Tongue (tissue), 2 donors: Measurements from ENCODE around the gene CREB3L2. TPM values are rescaled to one million over a fixed set of nuclear protein-coding genes. Genes with fewer than 3 reads are reported as not detected.
"Not testable (repeated sequence)": the region's sequence is repeated elsewhere in the genome, so short reads cannot be mapped to it uniquely, and the experiment has no call there.

Experiments used
- DNase-seq: peaks from one replicate; pipeline ENCODE4 v3.0.0-alpha.2; 2015
- total RNA-seq: library from RNA; depleted of rRNA; stranded (reverse); fragments of >200 nt; gene quantifications from one replicate; pipeline ENCODE4 v1.2.3, GENCODE V29; 2014

Gene CREB3L2
- total RNA-seq, 1 donor from 2014 or later = 35.6 TPM

- not testable (repeated sequence) for DNase-seq
These were observed 12.3 kb upstream of the CREB3L2 start for GRCh38 chr7:138014201-138014600.

DNA sequence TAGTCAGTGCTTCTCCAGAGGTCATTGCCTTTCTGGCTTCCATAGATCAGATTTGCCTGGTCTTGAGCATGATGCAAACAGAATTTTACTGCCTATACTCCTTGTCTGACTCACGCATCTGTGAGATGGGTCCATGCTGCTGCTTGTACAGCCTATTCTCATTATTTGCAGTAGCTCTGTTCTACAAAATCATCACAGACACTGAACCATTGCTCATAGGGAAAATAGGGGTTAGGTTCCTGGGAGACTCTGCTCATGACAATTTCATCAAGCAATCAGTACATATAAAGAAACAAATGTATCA, 7.4 kb upstream of the CREB3L2 start:
- DNase-seq = no peak

DNA sequence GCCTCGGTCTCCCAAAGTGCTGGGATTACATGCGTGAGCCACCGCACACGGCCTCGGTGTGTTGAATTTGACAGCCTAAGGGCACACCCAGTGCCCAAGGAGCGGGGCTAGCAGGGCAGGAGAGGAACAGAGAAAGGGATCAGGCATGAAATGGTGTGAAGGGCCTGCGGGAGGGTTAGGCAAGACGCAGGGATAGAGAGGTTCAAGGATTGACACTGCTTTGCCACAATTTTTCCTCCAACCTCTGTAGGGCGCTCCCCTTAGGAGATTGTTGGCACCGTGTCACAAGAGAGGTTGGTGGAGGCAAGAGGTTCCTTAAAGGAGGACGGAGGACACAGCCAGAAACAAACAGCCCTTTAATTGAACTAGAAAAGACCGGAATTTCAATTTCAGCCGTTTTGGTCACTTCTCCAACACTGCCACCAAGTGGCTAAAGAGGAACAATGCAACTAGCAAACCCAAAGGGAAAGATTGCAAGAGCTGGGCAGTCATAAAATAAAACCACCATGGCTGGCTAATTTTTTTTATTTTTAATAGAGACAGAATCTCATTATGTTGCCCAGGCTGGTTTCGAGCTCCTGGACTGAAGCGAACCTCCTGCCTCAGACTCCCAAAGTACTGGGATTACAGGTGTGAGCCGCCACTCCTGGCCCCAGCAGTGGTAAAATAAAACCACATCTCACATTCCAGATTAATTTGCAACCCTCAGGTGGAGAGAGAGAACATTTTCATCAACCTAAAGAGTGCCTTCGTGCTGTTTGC, 6.9 kb upstream of the CREB3L2 start:
- DNase-seq = peak; percentile 88

GRCh38 chr7:138008019-138008587, 6.2 kb upstream of the CREB3L2 start:
- no peak for DNase-seq

DNA sequence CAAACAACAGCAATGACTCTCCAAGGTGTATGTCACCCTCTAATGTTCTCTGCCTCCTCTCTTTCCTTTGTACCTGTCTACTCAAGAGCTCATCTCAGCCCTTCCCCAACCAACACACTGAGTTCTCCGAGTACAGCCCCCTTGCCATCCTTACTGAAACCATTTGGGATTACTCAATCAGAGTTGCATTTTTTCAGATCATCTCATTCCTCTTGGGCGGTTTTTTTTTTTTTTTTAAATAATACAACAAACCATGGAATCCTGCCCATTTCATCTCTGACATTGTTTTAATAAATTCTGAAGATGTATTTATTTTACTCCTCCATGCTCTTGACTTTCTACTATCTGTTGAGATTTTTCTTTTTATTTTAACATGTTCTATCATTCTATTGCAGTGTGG, 4.2 kb upstream of the CREB3L2 start:
- no peak for DNase-seq

GRCh38 chr7:138004936-138005335, 3.0 kb upstream of the CREB3L2 start:
- no peak for DNase-seq

- DNase-seq = no peak
These were observed 2.2 kb upstream of the CREB3L2 start for GRCh38 chr7:138004046-138004445.

- no peak for DNase-seq
These were observed 923 bp upstream of the CREB3L2 start for GRCh38 chr7:138002828-138003189.

DNA sequence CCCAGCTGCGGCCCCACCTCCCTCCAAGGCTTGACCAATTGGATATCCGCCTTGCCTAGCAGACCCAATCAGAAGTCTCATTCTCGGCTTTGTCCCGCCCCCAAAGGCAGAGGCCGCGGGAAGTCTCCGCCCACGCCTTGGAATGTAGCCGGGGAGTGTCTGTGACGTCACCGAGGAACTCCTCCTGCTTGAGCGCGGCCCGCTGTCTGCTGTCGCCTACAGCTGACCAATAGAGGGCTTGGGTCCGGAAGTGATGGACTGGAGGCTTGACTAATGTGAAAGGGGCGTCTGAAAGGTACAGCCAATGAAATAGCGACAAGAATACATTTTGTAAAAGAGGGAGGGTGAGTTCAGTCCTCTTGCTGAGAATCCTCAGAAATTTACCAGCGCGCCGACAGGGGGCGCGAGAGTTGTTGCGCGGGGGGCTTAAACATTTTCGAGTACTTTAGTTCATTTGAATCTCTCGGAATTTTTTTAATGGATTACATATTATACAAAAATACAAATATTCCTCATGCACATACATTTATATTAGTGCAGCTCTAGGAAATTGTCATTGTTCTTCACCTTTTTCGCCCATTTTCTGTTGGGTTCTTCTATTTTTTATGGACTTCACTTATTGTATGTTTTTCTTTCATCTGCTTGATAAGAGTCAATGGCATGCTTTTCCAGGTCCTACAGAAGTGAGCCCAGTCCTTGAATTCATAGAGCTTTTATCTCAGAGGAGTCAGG, 376 bp upstream of the CREB3L2 start:
- peak; percentile 100 for DNase-seq

DNA sequence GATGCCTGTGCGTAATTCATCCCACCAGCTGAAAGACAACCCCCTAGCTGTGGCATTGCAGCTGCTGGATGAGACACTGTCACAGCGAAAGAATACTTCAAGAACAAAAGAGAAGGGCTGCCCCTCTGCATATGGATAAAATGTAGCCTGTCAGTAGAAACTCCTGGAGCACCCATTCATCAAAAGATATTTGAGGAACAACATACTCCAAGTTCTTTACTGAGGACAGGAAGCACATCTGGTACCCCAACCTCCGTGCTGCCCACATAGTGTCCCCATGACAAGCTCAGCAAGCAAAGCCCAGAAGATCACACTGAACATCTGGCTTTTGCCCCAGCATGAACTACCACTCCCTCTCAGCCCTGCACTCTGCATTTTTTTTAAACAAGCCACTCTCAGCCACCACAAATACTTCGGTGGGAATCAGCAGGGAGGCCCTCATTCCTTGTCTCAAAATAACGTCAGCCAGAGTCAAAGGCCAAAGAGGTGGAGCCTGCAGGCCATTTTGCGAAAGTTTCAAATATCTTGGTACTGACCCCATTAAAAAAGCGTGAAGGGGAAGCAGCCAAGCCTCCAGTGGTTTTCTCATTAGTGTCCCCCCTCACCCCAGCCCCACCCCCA, 1.7 kb downstream of the CREB3L2 start:
- DNase-seq = peak; percentile 82

GRCh38 chr7:137999496-138000080, 2.3 kb downstream of the CREB3L2 start:
- no peak for DNase-seq

- no peak for DNase-seq
These were observed 3.6 kb downstream of the CREB3L2 start for GRCh38 chr7:137998250-137998649.

GRCh38 chr7:137996871-137997270, 5.0 kb downstream of the CREB3L2 start:
- DNase-seq = no peak

DNA sequence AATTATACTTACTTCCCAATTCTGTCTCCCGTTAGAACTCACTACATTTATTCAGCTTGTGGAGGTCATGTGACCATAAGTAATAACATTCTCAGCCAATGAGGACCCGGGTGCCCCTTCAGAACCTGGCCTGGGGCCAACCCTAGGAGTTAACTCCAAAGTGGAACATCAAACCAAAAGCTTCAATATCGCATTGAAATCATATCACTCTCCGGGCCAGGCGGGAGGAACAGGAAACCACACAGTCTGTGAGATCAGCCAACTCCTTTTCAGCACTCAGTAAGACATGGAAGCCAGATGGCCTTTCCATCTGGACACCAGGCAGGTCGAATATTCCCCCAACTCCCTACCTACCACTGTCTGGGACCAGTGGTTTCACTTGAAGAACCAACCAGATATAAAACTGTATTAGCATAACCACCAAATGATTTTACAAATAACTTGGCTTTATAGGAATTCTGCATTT, 5.5 kb downstream of the CREB3L2 start:
- DNase-seq = peak; percentile 63

GRCh38 chr7:137994216-137994615, 7.7 kb downstream of the CREB3L2 start:
- DNase-seq = no peak

- DNase-seq = no peak
These were observed 8.5 kb downstream of the CREB3L2 start for GRCh38 chr7:137993395-137993743.

- peak; percentile 94 for DNase-seq
These were observed 9.1 kb downstream of the CREB3L2 start for GRCh38 chr7:137992550-137993394.

DNA sequence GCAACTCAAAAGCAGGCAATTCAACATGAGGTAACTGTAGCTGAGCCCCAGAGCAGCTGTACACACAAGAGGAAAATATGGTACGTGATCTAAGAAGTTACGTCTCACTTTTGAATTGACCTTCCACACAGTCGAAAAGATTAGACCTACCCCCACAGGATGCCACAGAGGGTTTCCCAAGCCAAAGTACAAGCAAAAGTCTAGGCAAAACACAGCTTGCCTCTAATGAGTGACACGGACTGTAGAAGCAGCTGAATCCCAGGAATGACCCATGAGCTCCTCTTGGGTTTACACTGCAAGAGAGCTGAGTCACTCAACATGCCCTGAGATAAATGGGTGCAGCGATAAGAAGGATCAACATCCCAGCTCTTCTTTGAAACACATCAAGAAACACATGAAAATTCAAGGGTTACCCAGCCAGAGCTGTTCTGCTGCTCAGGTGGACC, 9.8 kb downstream of the CREB3L2 start:
- DNase-seq = no peak

GRCh38 chr7:137990251-137990941, 11.5 kb downstream of the CREB3L2 start:
- peak; percentile 84 for DNase-seq

DNA sequence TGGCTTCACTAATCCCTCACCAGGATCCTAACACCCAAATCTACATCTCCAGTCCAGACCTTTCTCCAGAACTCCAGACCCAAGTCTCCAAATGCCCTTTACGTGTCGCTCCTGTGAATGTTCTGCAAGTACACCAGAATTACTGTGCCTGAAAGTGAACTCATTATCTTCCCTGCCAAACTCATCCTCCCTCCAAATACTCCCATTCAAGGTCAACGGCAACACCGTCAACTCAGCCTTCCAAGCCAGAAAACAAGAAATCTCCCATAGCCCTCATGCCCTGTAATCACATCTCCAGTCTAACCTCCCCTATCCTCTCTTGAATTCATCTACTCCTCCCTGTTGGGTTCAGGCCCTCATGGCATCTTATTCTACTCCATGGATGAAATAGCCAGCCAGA, 12.3 kb downstream of the CREB3L2 start:
- DNase-seq = no peak

GRCh38 chr7:137989094-137989493, 12.8 kb downstream of the CREB3L2 start:
- DNase-seq = no peak
